ENCODE results near the gene RHEBL1.

GRCh38 chr12:49068879-49069506 lies 786 bp downstream of the RHEBL1 start:
- TF ChIP-seq CTCF (IDR thresholded peaks at IDR 0.05) (no peak), POLR2AphosphoS5 (IDR thresholded peaks at IDR 0.05) (no peak), POLR2A (IDR thresholded peaks at IDR 0.05) (no peak)

Data from prostate gland (tissue), 2 donors.